ENCODE measurements around the gene LRMDA. TPM values are rescaled to one million over a fixed set of nuclear protein-coding genes. Genes with fewer than 3 reads are reported as not detected.

LRMDA gene
- total RNA-seq, 6 donors from 2014 or later: 12.8 to 185 (median 18.1) TPM

- H3K27me3 ChIP-seq: no peaks in the 10 kb centered on the region
- no peaks in the 10 kb centered on the region for H3K4me1 ChIP-seq
- WGBS, 2 donors: 72 to 76% methylated on average over 5 of the region's 5 CpGs
- ATAC-seq (ENCODE audit: low FRiP score in 2 of 2) (no peak), DNase-seq (no peak)
- H3K36me3 ChIP-seq: no peaks in the 10 kb centered on the region
- H3K27ac ChIP-seq: no peak overlapping the region
- no peak for TF ChIP-seq EP300 (IDR thresholded peaks at IDR 0.05)
- no peak for TF ChIP-seq POLR2A (IDR thresholded peaks at IDR 0.05)
- TF ChIP-seq POLR2AphosphoS5 (IDR thresholded peaks at IDR 0.05): no peak
- TF ChIP-seq CTCF (IDR thresholded peaks at IDR 0.05): no peak
- H3K9me3 ChIP-seq: no peaks in the 10 kb centered on the region
- no peak overlapping the region for H3K4me3 ChIP-seq
Observed at GRCh38 chr10:75935650-75936400, 504.4 kb downstream of the LRMDA start.

DNA sequence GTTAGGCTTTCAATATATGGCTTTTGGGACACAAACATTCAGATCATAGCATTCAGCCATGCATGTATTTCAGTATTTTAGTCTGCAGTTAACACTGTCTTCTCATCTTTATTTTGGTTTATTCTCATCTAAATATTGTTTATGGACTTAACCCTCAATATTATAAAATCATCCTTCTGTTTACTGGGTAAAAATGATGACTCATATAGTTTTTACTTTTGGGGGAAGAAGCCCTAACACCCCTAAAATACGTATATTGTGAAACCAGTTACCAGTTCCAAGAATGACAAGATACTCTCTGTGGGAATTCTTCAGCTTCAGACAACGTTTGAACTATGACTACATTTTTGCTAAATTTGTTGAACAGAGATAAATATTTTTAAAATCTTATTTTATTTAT is 505.4 kb downstream of the LRMDA start:
- H3K27ac ChIP-seq: no peak overlapping the region
- DNase-seq (no peak), ATAC-seq (ENCODE audit: low FRiP score in 2 of 2) (no peak)
- 48 to 57% methylated on average over 2 of the region's 2 CpGs for WGBS, 2 donors
- H3K4me1 ChIP-seq: no peaks in the 10 kb centered on the region
- H3K4me3 ChIP-seq: no peak overlapping the region
- no peaks in the 10 kb centered on the region for H3K27me3 ChIP-seq
- TF ChIP-seq CTCF (IDR thresholded peaks at IDR 0.05) (no peak), EP300 (IDR thresholded peaks at IDR 0.05) (no peak), POLR2AphosphoS5 (IDR thresholded peaks at IDR 0.05) (no peak), POLR2A (IDR thresholded peaks at IDR 0.05) (no peak)
- no peaks in the 10 kb centered on the region for H3K9me3 ChIP-seq
- no peaks in the 10 kb centered on the region for H3K36me3 ChIP-seq

- Histone ChIP-seq H3K36me3 (no peaks in the 10 kb centered on the region), H3K4me1 (no peaks in the 10 kb centered on the region), H3K9me3 (no peaks in the 10 kb centered on the region), H3K4me3 (no peak overlapping the region), H3K27me3 (no peaks in the 10 kb centered on the region), H3K27ac (no peak overlapping the region)
- no peak for TF ChIP-seq POLR2AphosphoS5 (IDR thresholded peaks at IDR 0.05)
- no peak for TF ChIP-seq EP300 (IDR thresholded peaks at IDR 0.05)
- TF ChIP-seq CTCF (IDR thresholded peaks at IDR 0.05): no peak
- TF ChIP-seq POLR2A (IDR thresholded peaks at IDR 0.05): no peak
- no peak for ATAC-seq (ENCODE audit: low FRiP score in 2 of 2)
- DNase-seq: no peak
- 91% methylated on average over 2 of the region's 2 CpGs for WGBS, 2 donors
Observed at GRCh38 chr10:75937823-75938222, 506.4 kb downstream of the LRMDA start.

- H3K4me1 ChIP-seq: no peaks in the 10 kb centered on the region
- no peaks in the 10 kb centered on the region for H3K27me3 ChIP-seq
- TF ChIP-seq POLR2AphosphoS5 (IDR thresholded peaks at IDR 0.05): no peak
- TF ChIP-seq EP300 (IDR thresholded peaks at IDR 0.05): no peak
- no peak for TF ChIP-seq POLR2A (IDR thresholded peaks at IDR 0.05)
- TF ChIP-seq CTCF (IDR thresholded peaks at IDR 0.05): no peak
- no peak overlapping the region for H3K27ac ChIP-seq
- no peaks in the 10 kb centered on the region for H3K36me3 ChIP-seq
- H3K4me3 ChIP-seq: no peak overlapping the region
- H3K9me3 ChIP-seq: no peaks in the 10 kb centered on the region
- 95 to 98% methylated on average over 13 of the region's 13 CpGs for WGBS, 2 donors
- ATAC-seq (ENCODE audit: low FRiP score in 2 of 2) (no peak), DNase-seq (no peak)
Observed at GRCh38 chr10:75938380-75939122, 507.1 kb downstream of the LRMDA start.
